Parathyroid adenoma (tissue), 2 donors: ENCODE measurements around the gene YIPF5.
A peak's percentile ranks its signal among the peaks of the same experiment; 100 is the strongest.

Experiments
- H2AFZ ChIP-seq: fragments of 300-600 bp; sonication (generic); one replicate; pipeline ENCODE4 v1.7.0; 2017; ENCODE audit warnings: antibody characterized with exemption, mild to moderate bottlenecking
- H3K27ac ChIP-seq: fragments of 300-600 bp; sonication (generic); one replicate; pipeline ENCODE4 v1.7.0; 2017
- H3K27me3 ChIP-seq: fragments of 300-600 bp; sonication (generic); one replicate; pipeline ENCODE4 v1.7.0; 2017; ENCODE audit warnings: low read length; ENCODE audit not compliant: control insufficient read depth, insufficient read depth
- H3K36me3 ChIP-seq: fragments of 300-600 bp; sonication (generic); one replicate; pipeline ENCODE4 v1.7.0; 2017; ENCODE audit warnings: low read length; ENCODE audit not compliant: control insufficient read depth, insufficient read depth
- H3K4me1 ChIP-seq: fragments of 300-600 bp; sonication (generic); one replicate; pipeline ENCODE4 v1.7.0; 2017; ENCODE audit warnings: control low read depth
- H3K4me2 ChIP-seq: fragments of 300-600 bp; sonication (generic); one replicate; pipeline ENCODE4 v1.7.0; 2017; ENCODE audit warnings: low read length
- H3K4me3 ChIP-seq: fragments of 300-600 bp; sonication (generic); one replicate; pipeline ENCODE4 v1.7.0; 2017; ENCODE audit warnings: low read depth, low read length
- H3K79me2 ChIP-seq: fragments of 300-600 bp; sonication (generic); one replicate; pipeline ENCODE4 v1.7.0; 2017; ENCODE audit warnings: control low read depth
- H3K9ac ChIP-seq: fragments of 300-600 bp; sonication (generic); one replicate; pipeline ENCODE4 v1.7.0; 2017; ENCODE audit warnings: mild to moderate bottlenecking
- H3K9me3 ChIP-seq: fragments of 300-600 bp; sonication (generic); one replicate; pipeline ENCODE4 v1.7.0; 2017; ENCODE audit warnings: low read length; ENCODE audit not compliant: control insufficient read depth
- CTCF ChIP-seq: fragments of 300-600 bp; sonication (generic); IDR thresholded peaks from one replicate; pipeline ENCODE4 v1.7.0; 2017; ENCODE audit warnings: antibody characterized with exemption, mild to moderate bottlenecking
- donor health status: primary hyperparathyroidism.

The YIPF5 gene

GRCh38 chr5:144202726-144203125 lies 32.3 kb upstream of the YIPF5 start:
- Histone ChIP-seq H3K36me3 (no peaks in the 10 kb centered on the region), H3K9me3 (no peaks in the 10 kb centered on the region), H3K27me3 (no peaks in the 10 kb centered on the region), H3K4me2 (no peak overlapping the region), H3K4me1 (peaks cover 11% of the 10 kb centered on the region), H3K79me2 (no peaks in the 10 kb centered on the region), H3K9ac (no peak overlapping the region), H3K27ac (peak overlapping the region; percentile 49), H2AFZ (no peak overlapping the region), H3K4me3 (no peak overlapping the region)
- TF ChIP-seq CTCF, result no peak

DNA sequence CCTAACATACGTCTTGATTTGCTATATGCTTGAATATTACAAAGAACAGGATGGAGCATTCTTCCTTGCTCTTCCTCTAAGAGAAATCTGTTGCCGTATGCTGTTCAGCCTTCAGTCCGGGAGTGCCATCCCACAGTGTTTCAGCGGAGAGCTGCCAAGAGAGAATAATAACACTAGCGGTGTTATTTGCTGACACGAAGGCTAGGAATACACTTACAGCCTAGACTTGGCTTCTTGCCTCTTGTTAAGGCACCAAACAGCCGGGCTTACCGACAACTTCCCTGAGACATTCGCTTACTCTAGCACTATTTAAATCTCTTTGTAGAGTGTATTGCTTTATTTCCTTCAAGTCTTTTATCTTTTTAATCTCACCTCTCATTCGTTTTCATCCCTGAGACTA lies 31.6 kb upstream of the YIPF5 start:
- Histone ChIP-seq H3K36me3 (no peaks in the 10 kb centered on the region), H3K4me2 (peak overlapping the region; percentile 37), H3K27ac (peak overlapping the region; percentile 49), H3K4me3 (no peak overlapping the region), H3K79me2 (no peaks in the 10 kb centered on the region), H3K27me3 (no peaks in the 10 kb centered on the region), H3K4me1 (peaks cover 11% of the 10 kb centered on the region), H3K9me3 (no peaks in the 10 kb centered on the region), H3K9ac (no peak overlapping the region), H2AFZ (peak overlapping the region; percentile 44)
- TF ChIP-seq CTCF, result no peak

GRCh38 chr5:144201588-144201987 lies 31.1 kb upstream of the YIPF5 start:
- TF ChIP-seq CTCF, result no peak
- H3K27ac ChIP-seq, result peak overlapping the region; percentile 49
- H3K27me3 ChIP-seq, result no peaks in the 10 kb centered on the region
- no peaks in the 10 kb centered on the region for H3K79me2 ChIP-seq
- no peak overlapping the region for H3K4me3 ChIP-seq
- no peak overlapping the region for H3K9ac ChIP-seq
- H3K4me2 ChIP-seq, result peak overlapping the region; percentile 37
- no peaks in the 10 kb centered on the region for H3K9me3 ChIP-seq
- peaks cover 11% of the 10 kb centered on the region for H3K4me1 ChIP-seq
- H3K36me3 ChIP-seq, result no peaks in the 10 kb centered on the region
- peak overlapping the region; percentile 44 for H2AFZ ChIP-seq

GRCh38 chr5:144198386-144198785 lies 27.9 kb upstream of the YIPF5 start:
- peaks cover 11% of the 10 kb centered on the region for H3K4me1 ChIP-seq
- no peaks in the 10 kb centered on the region for H3K36me3 ChIP-seq
- no peak overlapping the region for H3K4me3 ChIP-seq
- H3K9me3 ChIP-seq, result no peaks in the 10 kb centered on the region
- H3K4me2 ChIP-seq, result no peak overlapping the region
- H3K79me2 ChIP-seq, result no peaks in the 10 kb centered on the region
- no peak for TF ChIP-seq CTCF
- H3K27ac ChIP-seq, result no peak overlapping the region
- H3K27me3 ChIP-seq, result no peaks in the 10 kb centered on the region
- H2AFZ ChIP-seq, result no peak overlapping the region
- H3K9ac ChIP-seq, result no peak overlapping the region

DNA sequence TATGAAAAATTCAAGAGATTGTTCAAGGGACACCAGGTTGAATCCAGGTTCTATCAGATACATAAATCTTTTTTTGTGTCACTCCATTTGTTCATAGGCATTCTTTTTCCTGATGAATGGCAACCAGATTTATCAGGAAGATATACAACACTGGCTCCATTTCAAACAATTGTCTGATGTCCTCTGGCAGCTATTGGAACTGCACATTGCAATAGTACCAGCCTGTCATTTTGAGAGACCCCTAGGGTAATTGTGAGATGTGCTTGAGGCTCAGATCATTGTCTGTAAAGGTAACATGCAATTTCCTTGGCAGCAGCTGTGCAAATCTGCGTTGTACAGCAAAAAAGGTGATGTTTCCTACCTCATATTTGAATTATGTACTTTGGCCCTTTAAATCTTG lies 26.2 kb upstream of the YIPF5 start:
- Histone ChIP-seq H3K4me2 (no peak overlapping the region), H3K27me3 (no peaks in the 10 kb centered on the region), H3K36me3 (no peaks in the 10 kb centered on the region), H3K4me3 (no peak overlapping the region), H3K9ac (no peak overlapping the region), H3K9me3 (no peaks in the 10 kb centered on the region), H3K27ac (no peak overlapping the region), H2AFZ (no peak overlapping the region), H3K4me1 (peaks cover 1% of the 10 kb centered on the region), H3K79me2 (no peaks in the 10 kb centered on the region)
- TF ChIP-seq CTCF, result no peak
